RKO (cell line): ENCODE results near the gene MKNK2.

Experiments used
- DNase-seq: peaks from one replicate; pipeline ENCODE4 v3.0.0-alpha.2; 2016; ENCODE audit warnings: low spot score

The MKNK2 gene

DNA sequence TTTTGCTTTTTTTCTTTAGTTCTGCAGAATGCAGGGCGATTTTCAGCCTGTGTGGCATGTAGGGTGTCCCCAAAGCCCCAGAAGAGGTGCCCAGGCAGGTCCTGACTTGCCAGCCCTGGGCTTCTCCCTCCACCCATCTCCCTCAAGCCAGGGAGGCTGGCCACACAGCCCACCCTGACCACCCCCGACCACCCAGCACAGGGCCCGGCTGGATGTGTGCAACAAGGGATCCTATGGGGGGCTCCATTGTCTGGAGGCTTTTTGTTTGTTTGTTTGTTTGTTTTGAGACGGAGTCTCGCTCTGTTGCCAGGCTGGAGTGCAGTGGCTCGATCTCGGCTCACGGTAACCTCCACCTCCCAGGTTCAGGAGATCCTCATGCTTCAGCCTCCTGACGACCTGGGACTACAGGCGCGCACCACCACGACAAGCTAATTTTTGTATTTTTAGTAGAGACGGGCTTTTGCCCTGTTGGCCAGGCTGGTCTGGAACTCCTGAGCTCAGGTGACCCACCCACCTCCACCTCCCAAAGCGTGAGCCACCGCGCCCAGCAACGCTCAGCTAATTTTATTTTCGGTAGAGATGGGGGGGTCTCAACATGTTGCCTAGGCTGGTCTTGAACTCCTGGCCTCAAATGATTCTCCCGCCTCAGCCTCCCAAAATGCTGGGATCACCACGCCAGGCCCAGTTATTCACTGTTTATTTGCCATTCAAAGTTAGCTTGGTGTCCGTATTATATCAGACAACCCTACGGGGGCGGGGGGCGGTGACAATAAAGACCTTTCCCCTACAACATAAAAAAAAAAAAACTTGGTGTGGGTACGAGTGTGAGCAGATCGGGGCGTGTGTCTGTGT, 7.8 kb upstream of the MKNK2 start:
- no peak for DNase-seq

DNA sequence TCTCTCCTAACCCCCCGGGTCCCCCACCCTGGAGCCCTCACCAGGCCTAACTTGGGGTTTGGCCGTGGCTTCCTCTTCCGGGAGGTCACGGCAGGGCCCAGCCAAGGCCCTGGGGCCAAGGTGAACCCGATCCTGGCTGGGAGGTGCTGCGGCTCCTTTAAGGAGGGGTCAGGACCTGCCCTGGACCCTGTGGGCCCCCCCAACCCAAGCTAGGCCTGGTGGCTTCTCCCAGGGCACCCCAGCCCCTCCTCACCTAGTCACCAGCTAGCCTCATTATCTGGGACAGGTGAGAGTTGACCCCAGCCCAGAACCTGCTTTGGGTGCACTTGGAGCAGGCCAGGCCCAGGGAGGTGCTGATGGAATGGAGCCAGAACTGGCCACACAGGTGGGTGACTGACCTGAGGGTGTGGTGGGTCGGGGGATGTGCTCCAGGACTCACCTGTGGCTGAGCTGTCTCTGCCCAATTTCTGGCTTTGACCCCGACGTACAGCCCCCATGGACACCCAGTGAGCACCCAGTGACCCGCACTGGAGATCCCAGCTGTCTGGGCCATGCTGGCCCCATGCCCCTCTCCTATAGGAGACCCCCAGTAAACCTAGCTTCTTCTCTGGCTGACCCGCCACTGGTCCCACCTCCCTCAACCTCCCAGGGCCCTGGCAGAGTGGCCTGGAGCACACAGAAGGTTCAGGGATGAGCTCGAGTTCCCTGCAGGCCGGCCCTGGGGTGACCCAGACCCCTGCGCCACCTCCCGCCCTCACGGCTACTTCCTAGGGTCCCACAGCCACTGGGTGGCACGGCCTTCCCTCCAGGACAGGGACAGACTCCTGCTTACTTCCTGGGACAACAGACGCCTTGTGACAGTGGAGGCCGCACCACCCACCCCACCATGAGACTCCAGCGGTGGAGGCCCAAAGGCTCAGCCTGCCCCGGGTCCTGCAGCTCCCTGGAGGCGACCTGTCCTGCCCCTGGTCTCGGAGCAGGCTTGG, 6.7 kb upstream of the MKNK2 start:
- no peak for DNase-seq

DNA sequence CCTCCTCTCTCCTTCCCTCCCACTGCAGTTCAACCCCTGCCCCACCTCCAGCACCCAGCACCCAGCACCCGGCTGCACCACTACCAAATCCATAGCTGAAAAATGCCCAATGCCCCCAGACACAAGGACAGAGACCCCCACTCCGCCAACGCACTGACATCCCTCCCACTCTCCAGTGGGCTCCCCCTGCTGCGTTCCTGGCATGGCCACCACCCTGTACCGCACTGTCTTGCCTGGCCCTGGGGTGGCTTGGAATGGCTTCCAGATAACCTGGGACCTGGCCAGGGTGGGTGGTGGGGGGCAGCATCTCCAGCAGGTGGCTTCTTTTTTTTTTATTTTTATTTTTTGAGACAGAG, 5.8 kb upstream of the MKNK2 start:
- no peak for DNase-seq

DNA sequence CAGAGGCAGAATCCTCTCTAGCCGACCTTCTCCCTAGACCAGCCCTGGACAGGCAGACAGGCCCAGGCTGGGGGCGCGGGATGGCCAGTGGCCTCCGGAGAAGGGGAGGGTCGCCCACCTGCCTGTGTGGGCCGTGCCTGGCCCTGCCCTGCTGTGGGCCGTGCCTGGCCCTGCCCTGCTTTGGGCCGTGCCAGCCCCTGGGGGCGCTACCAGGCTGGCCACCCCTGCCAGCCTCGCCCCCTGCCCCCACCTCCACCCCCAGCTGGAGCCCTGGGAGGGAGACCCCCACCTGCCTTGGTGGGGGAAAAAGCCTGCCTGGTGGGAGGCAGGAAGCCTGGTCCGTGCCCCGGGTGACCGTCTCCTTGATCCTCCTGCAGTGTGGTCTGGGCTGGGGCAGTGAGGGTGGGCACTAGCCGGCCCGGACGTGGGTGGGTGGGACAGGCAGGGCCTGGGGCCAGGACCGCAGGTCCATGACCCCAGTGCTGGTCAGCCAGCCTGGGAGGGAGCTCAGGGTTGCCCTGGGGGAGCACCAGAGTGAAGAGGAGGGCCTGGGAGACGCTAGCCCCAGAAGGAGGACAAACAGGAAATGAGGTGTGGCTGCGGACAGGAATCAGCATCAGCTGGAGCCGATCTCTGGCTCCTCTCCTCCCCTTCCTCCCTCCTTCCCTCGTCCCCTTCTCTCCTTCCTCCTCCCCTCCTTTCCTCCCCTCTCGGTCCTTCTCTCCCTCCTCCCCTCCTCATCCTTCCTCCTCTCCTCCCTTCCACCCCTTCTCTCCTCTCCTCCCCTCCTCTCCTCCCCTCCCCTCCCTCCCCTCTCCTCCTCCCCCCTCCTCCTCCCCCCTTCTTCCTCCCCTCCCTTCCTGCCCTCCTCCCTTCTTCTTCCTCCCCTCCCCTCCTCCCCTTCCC, 5.1 kb upstream of the MKNK2 start:
- DNase-seq, result peak; percentile 54

DNA sequence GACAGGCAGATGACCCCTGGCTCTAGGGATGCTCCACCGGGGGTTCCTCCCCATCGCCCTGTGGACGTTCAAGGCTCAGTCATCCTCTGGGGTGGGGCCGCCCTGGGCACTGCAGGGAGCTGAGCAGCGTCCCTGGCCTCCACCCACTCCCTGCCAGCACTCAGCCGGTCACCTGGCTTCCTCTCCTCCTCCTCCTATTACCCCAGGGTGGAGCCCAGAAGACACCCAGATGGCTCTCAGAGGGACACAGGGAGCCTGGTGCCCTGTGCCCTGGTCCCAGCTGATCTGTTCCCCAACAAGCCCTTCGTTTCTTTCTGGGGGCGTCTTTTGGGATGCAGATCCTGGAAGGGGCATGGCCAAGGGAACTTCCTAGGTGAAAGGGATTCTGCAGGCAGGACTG, 3.7 kb upstream of the MKNK2 start:
- DNase-seq, result no peak

DNA sequence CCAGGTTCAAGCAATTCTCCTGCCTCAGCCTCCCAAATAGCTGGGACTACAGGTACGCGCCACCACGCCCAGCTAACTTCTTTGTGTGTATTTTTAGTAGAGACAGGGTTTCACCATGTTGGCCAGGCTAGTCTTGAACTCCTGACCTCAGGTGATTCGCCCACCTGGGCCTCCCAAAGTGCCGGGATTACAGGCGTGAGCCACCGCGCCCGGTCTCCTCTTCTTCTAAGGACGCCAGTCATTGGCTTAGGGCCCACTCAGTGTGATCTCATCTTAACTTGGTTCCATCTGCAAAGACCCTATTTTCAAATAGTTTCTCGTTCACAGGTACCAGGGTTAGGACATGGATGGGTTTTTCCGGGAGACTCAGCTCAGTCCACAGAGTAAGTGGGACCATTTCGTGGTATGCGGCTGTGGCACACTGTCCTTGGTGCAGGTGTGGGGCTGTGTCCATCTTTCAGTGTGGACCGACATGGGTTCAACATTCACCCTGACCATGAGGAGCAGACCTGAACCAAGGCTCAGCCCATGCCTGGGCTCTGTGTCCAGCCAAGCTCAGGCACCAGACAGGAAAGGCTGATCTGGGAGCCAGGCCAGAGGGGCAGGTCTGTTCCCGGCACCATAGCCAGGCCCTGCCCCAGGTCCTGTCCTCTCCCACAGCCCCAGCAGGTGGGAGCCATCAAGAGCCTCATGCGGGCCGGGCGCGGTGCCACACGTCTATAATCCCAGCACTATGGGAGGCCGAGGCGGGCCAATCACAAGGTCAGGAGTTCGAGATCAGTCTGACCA, 2.8 kb upstream of the MKNK2 start:
- DNase-seq, result no peak

DNA sequence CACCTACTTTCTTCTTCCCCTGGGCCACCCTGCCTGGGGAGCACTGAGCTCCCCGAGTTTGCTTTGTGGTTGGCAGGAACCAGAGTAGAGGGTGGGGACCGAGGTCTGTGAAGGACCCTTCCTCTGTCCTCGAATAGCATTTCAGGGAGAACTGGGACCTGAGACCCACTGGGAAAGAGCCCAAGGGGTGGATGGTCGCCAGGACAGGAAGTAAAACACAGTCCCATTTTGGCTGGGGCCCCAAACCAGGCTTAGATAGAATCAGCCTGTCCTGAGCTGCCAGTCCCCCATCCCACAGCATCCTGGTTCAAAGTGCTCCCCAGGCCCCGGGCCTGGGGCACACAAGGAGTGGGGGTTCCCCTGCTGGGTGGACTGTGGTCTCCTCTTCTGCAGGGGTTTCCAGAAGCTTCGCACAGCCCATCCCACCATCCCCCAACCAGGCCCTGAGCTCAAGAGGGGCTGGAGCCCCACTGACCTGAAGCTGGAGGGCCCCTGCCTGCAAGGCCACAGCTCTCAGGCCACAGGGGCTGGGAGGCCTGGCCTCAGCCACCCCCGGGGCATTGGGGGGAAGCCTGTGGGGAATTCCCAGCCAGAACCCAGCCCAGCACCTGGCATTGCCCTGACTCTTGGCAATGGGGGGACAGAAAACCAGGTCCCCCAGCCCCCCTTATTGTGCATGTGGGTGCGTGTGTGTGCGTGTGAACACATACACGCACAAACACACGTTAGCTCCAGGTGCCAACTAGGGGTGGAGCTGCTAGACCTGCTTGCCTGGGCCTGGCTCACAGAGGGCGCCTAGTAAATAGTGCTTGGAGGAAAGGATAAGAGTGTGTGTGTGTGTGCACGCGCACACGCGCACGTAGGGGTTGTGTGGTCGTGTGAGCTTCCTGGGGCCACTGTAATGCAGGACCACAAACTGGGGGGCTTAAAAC, 995 bp upstream of the MKNK2 start:
- DNase-seq, result no peak

DNA sequence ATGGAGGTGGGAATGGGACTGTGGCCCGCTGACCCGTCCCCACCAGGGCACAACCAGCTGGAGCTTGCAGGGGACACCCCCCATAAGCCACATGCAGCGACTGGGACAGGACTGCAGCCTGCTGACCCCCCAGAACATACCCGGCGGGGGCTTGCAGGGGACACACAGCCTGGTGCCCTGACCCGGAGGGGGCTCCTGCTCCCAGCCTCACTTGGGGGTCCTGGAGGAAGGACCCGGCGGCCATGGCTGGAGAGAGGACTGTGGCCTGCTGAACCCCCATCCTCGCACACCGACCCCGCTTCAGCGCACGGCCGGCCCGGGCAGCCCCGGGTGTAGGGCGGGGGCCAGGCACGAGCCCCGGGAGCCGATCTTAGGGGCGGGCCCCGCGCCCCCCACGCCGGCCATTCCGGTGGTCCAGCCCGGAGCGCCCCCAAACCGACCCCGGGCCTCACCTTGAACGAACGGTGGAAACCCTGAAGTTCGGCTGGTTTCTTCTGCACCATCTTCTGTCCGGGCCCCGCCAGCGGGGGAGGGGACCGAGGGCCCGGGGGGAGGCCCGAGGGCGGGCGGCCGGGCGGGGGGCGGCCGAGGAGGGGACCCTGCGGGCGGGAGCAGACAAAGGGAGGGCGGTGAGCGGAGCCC, 574 bp downstream of the MKNK2 start:
- DNase-seq, result no peak

DNA sequence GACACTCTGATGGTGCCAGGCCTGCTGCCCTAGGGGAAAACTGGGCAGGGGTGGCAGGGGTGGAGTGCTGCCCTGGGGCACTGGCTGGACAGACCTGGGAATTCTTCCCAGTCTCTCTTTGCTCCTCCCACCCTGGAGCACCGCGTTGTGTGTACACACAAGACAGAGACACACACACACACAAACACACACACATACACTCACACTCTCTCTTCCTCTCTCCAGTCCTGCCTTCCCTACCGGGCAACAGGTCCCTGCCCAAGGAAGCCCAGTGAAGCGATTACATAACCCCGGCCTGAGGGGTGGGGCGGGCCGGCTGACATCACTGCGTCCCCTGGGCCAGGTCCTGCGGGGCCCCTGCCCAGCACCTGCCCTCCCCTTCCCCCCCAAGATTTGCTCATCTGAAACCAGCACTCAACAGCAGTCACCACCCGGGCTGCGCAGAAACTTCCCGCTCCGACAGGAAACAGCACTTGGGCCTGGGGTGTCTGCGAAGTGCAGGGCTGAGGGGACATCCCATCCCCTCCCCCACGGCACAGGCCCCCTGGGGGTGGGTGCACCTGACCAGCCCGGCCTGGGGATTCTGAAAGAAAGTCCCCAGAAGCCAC, 1.2 kb downstream of the MKNK2 start:
- DNase-seq, result peak; percentile 70

DNA sequence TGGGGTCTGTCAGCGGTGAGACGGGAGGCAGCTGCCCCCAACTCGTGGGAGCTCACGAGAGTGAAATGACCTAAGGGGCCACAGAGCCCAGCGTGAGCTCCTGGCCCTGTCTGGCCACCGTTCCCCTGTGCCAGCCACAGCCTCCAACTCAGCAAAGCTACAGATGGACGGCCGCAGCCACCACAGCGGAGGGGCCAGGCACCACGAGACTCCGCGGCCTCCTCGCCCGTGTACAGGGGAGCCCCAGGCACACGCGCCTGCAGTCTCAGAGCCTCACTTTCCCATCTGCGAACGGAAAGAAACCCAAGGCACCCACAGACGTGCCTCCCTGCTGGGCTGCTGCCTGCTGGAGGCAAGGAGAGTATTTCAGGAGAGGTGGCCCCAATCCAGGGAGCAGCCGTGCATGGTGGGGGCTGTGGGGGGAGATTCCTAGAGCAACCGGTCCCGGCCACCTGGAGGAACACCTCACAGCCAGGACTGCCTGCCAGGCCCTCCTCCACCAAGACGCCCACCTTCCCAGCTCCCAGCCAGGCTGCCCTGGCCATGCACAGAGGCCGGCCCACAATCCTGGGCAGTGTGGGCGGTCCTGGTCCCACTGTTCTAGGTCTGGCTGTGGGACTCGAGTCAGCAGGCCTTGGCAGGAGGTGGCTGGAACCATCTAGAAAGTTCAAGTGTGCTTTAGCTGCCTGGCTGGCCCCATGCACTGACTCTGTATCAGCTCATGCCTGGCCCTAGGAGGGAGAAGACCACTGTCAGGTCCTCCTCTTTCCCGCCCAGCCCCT, 1.9 kb downstream of the MKNK2 start:
- DNase-seq, result no peak

DNA sequence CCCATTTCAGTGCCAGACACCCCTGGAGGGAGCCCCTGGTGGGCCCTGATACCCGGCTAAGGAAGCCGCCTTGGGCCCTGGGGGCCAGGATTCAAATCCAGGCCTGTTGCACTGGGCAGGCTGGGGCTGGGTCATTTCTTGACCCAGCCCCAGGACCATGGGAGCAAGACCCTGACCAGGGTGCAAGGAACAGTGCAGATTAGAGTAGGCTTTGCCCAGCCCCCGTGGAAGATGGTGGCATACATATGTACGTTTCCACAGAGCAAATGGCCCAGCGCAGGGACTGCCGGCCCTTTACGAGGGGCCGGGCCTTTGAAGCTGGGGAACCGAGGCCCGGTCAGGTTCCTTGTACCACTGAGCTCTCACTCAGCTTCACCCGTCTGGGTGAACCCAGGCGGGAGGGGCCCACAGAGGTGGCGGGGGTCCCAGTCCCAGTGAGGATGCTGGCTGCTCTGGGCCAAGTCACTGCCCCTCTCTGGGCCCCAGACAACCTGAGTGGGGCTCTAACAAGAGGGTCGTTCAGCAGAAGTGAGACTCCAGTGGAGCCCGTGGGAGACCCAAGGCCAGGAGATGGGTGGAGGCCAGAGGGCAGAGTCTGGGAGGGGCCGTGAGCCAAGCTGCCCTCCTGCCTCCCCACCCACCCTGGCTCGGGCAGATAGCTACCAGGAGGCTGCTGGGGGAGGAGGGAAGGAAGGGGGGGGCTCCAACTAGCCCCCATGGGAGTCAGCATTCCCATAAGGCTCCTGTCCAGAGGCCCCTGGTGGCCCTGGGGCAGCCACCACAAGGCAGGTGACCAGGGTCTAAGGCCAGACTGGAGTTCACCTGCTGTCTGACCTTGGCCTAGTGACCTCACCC, 2.7 kb downstream of the MKNK2 start:
- DNase-seq, result no peak

DNA sequence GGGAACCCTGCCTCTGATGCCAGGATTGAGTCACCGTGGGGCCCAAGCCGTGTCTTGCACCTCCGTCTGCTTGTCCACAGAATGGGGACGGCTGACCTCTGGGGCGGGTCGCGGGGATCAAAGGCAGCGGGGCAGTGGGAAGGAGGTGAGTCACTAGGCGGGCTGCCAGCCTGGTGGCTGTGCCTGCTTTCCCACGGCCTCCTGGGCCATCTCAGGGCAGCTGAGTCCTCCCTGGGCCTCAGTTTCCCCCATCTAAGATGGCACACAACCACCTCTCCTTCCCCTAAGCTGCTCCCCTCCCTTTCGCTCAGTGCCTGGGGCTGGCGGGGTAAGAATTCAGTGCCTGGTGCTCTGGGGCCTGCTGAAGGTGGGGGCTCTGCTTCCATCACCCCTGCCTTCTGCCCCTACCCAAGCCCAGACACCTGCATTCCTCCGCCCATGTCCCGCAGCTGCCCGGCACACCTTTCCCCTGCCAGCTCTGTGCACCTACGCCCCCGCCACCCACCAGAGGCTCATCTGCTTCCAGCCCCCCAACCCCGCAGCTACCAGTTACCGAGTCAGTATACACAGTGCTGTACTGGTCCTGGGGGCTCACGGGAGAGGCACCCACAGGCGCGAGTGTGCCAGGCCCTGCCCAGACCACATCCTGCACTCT, 3.5 kb downstream of the MKNK2 start:
- DNase-seq, result peak; percentile 68

DNA sequence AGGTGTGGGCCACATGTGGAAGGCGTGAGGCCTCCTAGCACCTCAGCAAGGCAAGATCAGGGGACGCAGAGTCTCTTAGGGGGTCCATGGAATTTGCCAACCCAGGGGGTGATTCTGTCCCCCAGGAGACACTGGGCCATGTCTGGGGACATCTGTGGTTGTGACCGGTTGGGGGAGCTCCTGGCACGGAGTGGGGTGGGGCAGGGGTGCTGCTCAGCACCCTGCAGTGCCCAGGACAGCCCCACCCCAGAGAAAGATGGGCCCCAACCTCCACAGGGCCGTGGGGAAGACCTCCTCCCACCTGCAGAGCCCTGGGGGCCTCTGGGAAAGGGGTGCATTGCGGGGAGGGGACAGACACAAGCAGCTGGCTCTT, 4.0 kb downstream of the MKNK2 start:
- DNase-seq, result no peak

DNA sequence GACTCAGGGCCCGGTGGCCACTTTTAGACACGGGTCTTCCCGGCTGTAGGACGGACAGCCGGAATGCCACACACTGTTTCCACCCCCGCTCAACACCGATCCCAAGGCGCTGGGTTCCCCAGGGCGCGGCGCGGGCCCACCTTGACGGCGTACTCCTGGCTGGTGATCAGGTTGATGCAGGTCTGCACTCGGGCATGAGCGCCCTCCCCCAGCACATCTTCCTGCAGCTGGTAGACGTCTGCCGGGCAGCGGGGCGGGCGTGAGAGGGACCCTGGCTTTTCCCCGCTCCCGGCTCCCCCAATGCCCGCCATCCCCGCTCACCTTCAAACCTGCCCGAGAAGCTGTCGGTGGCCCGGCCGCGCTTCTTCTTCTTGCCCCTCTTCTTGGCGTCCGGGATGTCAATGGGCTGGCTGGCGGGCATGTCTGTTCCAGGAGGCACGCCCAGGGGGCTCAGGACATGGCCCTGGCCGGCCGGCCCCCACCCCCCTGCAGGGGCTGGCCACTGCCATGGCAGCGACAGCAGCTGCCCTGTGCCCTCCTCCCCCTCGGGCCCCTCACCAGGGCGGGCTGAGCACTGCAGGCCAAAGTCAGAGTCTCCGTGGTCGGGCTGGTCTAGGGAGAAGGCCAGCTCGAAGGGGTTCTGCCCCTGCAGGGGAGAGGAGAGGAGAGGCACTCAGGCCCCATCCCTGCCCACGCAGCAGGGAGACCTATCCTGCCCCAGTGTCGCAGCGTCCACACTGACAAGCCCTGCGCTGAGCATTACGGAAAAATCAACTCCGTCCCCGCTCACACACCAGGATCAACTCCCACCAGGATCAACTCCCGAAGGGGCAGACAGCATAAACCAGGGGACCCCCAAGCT, 4.8 kb downstream of the MKNK2 start:
- DNase-seq, result no peak

DNA sequence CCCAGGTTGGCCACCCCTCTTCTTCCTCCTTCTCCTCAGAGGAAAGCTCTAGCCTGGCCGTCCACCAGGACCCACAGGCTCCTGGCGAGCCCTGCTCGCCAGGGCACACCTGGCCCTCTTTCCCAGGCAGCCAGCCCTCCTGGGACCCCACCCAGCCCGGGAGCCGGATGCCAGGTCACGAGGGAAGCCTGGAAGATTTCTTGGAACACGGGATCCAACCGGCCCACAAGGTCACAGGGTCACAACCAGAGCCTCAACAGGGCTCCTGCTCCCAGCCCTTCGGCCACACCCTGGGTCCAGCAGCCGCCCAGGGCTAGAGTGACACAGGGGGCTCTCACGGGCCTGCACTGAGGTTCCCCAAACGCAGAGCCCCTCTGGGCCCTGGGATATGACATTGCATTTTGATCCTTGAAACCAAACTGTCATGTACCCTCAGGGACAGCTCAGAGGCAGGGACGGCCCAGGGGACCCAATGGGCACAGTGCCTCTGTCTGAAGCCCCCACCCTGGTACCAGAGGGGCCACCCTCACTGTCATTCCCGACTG, 5.5 kb downstream of the MKNK2 start:
- no peak for DNase-seq
